ENCODE data around the gene UBE4B.

The UBE4B gene

DNA sequence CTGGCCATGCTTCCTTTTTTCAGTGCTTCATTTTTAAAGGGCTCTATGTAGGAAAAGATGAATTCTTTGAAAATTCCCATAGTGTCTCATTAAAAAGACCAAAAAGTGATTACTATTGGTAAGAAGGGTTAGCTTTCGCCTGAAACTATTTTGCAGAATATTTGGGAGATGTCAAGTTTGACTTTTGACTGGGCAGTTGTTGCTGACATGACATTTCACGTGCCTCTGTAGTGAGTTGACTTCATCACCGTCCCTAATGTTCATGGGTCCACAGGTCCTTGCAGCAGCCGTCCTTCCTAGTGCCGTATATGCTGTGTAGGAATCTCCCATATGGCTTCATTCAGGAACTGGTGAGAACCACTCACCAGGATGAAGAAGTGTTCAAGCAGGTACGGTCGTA is 88.9 kb downstream of the UBE4B start:
- no peak for DNase-seq

DNA sequence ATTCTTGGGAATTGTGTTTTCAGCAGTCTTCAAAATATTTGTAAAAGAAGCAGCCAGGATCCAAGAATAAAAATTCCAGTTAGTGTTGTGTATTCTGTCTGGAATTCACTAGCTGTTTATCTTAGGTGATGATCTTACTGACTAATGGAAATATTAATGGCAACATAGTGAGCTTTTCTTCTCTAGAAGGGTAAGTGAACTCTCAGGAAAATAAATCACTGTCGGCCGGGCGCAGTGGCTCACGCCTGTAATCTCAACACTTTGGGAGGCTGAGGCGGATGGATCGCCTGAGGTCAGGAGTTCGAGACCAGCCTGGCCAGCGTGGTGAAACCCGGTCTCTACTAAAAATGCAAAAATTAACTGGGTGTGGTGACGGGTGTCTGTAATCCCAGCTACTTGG is 90.2 kb downstream of the UBE4B start:
- DNase-seq: no peak

DNA sequence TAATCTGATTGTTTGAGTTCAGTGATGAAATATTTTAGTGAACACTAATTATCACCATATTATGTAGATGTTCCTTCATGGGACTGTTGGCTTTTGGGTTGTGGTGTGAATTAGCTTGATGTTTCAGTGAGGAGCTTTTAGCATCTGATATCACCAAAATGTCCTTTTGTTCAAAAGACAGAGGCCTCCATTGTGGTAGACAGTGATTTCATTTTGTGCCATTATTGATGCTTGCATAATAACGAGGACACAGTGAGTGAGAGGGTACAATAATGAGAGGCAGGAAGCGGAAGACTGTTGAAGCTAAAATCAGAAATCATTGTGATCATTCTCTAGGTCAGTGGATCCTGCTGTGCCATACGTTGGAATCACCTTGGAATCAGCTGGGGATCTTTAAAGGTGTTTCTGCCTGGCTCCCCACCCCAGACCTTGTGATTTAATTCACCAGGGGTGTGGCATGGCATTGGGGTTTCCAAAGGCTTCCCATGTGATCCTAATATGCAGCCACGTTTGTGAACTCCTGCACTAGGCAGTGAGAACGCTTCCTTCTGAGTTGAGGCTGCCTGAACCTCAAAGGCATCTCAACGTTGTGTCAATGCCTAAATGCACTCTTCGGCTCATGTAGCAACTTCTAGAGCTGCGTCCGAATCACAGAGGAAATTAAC is 95.5 kb downstream of the UBE4B start:
- no peak for DNase-seq

DNA sequence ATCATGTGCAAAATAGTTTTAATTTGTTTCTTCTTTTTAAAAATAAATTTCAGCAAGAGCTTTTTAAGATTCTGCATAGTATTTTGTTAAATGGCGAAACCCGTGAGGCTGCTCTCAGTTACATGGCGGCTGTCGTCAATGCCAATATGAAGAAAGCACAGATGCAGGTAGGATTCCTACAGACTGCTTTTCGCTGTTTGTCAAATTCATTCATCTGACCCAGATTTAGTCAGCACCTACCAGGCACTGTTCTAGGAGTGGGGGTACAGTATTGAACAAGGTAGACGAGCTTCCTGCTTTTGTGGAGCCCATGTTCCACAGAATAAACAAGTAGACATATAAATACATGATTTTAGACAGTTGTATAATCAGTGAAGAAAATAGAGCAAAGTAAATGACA is 99.6 kb downstream of the UBE4B start:
- DNase-seq: no peak

DNA sequence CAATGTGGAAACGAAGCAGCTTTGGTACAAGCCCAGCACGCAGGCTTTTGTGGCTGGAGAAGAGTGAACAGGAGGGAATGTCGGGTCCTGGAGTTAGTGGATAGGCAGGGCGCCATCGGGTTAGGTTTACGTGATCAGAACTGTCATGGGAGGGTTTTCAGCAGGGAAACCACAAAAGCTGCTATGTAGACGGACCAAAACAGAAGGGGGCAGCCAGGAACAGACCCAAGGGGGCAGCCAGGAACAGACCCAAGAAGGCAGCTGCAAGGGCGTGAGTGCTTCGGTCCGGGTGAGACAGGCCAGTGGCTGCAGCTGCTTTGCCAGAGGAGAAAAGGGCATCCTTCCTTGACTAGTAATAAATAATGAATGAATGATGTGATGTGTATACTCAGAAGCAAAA is 100.1 kb downstream of the UBE4B start:
- DNase-seq: no peak

DNA sequence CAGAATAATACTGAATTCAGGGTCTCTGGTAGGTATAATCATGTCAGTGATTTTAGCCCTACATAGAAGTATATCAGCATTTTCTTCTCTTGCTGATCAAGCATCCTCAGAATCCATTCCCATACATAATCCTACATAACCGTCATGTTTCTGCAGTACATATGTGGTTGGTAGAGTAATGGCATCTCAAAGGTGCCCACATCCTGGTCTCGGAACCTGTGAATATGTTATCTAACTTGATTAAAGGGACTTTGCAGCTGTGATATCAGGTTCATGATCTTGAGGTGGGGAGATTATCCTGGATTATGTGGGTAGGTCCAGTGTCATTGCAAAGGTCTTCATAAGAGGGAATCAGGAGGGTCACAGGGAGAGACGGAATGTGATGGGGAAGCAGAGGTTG is 108.2 kb downstream of the UBE4B start:
- DNase-seq: no peak

DNA sequence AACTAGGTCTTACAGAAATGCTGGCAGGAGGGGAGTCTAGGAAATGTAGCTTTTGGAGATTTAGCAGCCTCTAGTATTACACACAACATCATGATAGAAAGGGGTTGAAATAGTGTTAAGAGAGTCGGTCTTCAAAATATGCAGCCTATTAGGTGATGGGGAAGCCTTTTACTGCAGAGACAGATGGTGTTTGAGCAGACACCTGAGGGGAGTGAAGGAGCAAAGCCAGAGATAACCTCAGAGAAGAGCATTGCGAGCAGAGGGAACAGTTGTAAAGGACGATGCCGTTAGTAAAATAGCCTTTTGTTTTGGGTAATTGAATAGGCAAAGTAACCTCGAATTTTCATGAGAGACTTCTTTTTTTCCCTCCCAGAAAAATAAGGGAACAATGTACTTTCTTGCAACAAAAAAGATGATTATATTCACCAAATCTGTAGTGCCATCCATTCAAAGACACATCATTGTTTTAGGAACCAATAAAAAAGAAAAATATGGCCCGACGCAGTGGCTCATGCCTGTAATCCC is 111.3 kb downstream of the UBE4B start:
- DNase-seq: no peak

DNA sequence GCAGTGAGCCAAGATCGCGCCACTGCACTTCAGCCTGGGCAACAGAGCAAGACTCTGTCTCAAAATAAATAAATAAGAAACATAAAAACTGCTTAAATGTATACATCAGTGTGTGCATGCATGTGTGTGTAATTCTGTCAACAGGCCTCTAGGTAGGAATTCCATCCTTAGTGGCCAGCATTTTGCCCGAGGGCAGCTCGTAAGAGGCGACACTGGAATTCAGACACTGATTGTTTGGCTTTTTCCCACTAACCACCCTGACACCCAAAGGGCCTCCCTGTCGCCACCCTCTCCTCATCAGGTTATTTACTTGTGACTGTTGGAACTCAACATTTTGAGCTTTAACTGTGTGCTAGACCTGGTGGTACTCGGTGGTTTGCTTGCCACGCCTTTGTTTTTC is 113.6 kb downstream of the UBE4B start:
- DNase-seq: no peak

DNA sequence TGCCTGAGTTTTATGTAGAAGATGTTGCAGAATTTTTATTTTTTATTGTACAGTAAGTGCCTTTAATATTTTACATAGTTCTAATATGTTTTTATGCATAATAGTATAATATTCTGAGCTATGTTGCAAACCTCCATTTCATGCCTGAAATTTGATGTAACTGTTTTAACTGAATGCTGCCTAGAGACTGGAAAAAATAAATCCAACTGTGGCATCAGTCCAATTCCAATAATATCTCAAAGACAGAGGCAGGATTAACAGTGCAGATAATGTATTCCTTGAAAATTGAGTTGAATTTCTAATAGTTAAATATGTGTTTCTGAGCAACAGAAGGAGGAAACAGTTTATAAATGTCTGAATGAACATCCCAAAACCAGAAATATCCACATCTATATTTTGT is 116.5 kb downstream of the UBE4B start:
- DNase-seq: no peak

DNA sequence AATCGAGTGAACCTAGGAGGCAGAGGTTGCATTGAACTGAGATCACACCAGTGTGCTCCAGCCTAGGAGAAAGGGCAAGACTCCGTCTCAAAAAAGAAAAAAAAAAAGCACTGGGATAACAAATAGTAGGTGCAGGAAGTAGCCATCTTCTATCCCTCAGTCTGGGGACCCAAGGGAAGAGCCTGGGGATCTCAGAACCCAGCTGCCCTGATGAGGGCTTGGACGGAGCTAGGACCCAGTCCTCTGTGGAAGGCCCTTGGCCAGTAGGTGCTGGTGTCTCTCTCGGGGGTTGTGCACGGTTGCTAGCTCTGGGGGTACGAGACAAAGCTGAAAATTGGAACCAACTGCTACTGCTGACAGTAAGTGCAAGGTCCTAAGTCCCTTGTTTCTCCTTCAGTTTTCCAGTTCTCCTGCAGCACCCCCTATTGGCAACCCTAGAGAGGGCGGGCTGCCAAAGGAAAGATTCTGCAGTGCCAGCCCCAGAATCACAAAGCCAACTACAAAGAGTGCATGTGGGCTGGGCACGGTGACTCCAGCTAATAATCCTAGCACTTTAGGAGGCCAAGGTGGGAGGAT is 120.0 kb downstream of the UBE4B start:
- no peak for DNase-seq

DNA sequence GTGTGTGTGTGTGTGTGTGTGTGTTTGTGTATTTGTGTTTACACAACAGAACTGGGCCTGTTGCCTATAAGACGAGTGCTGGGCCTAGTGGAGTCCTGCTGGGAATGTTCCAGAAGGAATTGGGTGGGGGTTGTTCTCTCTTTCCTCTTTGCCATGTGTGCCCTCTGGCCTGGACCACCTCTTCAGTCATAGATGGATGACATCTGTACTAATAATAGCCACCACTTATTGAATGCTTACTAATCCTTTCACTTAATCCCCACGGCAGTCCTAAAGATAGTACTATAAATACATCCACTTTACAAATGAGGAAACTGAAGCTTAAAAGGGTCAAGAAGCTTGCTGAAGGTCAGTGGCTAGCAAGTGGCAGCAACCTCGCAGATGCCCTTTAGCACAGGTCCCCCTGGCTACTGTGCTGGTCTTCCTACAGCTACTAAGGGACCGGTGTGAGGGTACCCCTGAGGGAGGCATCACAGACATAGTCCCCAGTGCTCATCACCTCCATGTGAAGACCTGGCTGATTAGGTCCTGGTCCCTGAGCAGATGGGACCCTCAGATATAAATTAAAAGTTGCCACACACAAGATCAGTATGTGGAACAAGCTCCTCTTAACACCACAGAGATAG is 122.4 kb downstream of the UBE4B start:
- peak; percentile 60 for DNase-seq

DNA sequence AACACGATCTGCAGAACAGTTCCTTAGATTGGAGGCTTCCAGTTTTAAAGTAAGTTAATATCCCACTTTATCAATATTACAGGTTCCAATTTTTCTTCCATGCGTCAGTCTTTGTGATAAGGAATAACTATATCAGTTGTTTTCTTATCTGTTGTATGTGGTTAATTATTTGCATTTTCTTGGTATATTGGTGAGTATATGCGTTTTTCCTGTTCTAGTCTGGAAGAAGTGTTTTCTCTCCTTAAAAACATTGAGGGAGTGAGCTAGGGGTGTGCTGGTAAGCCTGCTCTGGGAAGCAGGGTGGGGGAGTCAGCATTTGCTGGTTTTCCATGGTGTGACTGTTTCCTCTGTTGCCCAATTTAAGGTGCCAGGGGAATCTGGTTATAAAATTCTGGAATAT is 127.4 kb downstream of the UBE4B start:
- no peak for DNase-seq

DNA sequence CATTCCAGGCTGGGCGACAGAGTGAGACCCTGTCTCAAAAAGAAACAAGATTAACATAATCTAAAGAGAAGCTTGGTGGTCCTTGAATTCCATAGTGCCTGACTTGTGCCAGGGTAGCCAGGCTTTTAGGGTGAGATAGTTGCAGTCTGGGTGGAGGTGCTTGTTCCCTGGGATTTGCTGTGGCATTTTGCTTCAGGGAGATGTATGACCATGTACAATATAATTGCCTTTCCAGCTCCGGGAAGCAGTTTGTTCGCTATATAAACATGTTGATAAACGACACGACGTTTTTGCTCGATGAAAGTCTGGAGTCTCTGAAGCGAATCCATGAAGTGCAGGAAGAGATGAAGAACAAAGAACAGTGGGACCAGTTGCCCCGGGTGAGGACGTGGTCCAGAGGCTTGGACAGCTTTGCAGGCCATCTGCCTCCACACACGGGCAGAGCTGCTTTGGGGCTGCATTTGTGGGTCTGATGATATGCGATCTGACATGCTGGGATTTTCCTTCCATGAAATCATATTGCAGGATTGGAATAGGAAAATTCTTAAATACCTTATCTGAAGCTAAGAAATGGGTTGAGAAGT is 128.2 kb downstream of the UBE4B start:
- no peak for DNase-seq

DNA sequence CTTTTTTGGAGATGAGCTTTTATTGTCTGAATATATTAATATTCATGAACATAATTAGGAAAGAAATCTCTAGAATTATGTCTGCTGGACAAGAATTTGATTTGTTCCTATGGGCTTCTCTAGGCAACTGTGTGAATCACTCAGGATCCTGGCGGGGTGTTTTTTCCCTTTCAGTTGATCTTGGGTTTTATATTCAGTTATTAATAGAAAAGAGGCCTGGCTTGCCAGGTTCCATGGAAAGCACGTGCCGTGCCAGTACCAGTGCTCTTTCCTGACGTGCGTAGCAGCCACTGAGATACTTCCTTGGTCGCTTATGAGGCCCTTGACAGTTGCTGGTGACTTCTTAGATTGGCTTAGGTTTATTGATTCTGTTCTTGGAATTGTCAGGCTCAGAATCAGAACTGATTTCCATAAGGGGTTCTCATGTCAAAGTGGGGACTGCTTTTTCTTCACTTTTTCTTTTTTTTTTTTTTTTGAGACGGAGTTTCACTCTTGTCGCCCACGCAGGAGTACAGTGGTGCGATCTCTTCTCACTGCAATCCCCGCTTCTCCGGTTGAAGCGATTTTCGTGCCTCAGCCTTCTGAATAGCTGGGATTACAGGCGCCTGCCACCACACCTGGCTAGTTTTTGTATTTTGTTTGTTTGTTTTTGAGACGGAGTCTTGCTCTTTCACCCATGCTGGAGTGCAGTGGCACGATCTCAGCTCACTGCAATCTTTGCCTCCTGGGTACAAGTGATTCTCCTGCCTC is 129.0 kb downstream of the UBE4B start:
- DNase-seq: no peak

DNA sequence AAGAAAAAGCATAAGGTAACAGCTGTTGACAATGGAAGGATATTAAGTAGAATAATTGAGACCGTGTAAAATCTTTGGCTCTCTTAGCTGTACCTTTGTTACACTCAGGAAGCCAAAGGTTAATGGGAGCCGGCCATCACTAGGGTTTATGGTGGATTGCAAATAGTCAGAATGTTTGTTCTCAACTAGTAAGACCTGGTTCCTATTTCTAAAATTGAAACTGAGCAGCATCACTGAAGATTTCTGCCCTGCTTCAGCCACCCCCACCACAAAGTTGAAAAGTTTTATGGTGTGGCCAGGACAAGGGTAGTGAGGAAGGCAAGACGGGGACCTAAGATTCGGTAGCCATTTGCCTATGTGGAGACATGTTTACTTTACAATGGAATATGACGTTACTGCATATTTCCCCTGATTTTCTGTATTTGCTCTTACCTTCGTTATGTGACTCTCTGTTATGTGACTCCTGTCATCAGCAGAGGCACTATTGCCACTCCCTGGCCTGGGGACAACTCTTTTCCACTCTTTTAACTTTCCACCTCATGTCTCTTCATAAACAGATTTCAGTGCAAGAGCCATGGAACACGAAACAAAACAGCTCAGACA is 136.3 kb downstream of the UBE4B start:
- DNase-seq: no peak

DNA sequence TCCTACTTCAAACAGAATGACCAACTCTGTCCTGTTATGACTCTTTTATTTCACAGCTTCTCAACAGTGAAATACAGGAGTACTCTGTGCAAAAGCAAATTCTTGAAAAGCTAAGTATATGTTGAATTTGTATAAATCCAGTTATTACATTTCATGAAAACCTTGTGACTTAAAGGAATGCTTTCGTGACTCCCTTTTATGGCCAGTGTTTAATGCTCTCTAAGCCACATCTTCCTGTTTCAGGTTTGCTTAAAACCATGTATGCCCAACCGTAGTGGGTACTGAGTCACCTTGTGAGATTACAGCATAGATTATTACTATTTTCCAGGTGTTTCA is 137.4 kb downstream of the UBE4B start:
- no peak for DNase-seq

DNA sequence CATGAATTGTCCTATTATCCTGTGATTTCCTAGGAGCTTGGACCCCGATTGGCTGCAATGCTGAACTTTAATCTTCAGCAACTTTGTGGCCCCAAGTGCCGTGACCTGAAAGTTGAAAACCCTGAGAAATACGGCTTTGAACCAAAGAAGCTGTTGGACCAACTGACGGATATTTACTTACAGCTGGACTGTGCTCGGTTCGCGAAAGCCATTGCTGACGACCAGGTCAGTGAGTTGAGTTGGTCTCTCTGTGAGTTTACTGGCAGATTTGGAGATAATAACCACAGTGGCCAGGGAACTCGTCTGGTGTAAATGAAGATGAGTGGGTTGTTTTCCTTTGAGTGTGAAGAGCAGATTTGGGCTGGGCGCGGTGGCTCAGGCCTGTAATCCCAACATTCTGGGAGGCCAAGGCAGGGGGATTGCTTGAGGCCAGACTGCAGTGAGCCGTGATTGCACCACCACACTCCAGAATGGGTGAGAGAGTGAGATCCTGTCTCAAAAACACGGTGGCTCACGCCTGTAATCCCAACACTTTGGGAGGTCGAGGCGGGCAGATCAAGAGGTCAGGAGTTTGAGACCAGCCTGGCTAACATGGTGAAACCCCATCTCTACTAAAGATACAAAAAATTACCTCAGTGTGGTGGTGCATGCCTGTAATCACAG is 138.5 kb downstream of the UBE4B start:
- DNase-seq: no peak

DNA sequence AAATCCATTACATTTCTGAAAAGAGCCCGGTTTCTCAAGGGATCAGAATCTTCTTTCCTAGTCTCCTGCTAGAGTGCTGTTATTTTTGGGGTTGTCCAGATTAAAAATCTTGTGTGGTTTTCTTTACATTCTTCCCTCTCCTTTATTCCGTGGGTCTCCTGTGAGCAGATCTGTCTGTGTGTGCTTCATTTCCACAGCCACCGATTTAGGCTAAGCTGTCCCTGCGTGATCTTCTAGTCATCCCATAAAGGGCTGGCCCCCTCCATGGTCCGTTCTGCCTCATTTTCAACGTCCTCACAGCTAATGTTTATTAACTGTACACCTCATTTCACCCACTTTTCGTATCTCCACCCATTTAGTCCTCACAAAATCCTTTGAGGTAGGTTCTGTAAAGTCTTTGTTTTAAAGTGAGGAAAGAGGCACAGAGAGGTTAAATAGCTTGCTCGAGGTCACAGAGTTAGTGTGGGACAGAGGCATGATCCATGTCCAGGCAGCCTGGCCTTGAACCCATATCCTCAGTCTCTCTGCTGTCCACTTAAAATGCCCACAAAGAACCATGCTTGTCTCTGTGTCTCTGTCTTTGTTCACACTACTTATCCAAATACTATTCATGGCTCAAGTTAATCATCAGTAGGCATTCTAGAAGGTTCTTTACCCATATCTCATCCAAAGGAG is 139.4 kb downstream of the UBE4B start:
- DNase-seq: no peak

DNA sequence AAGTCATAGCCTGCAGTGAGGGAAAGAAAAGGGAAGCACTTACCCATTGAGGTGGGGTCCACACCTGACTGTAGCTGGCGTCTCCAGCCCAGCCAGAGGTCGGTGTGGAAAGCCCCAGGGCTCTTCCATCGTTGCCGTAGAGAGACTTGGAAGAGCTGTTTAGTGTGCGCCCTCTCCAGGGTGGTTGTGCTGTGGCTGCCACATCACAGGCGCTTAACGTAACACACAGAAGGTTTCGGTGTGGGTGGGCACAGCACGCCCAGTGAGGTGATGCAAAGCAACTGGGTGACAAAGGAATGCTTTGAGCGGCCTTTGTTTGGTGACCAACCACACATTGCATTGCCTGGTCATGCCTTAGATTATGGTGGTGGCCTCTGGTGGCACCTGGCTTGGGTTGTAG is 140.8 kb downstream of the UBE4B start:
- no peak for DNase-seq

DNA sequence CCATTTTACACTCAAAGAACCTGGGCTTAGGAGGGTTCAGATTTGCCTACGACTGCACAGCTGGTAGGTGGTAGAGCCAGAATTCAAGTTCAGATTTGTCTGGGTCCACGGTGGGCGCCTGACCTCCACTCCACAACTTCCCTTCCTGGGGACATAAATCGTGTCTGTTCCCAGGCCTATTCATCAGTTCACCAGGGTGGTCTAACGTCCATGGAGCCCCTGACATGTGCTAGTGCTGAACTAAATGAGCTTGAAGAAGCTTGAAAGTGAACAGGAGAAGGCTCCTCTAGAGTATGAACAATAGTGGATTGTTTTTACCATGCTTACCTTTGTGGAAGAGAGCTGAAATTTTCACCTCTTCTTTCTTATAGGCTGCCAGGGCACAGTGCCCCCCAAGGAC is 145.1 kb downstream of the UBE4B start:
- no peak for DNase-seq

DNA sequence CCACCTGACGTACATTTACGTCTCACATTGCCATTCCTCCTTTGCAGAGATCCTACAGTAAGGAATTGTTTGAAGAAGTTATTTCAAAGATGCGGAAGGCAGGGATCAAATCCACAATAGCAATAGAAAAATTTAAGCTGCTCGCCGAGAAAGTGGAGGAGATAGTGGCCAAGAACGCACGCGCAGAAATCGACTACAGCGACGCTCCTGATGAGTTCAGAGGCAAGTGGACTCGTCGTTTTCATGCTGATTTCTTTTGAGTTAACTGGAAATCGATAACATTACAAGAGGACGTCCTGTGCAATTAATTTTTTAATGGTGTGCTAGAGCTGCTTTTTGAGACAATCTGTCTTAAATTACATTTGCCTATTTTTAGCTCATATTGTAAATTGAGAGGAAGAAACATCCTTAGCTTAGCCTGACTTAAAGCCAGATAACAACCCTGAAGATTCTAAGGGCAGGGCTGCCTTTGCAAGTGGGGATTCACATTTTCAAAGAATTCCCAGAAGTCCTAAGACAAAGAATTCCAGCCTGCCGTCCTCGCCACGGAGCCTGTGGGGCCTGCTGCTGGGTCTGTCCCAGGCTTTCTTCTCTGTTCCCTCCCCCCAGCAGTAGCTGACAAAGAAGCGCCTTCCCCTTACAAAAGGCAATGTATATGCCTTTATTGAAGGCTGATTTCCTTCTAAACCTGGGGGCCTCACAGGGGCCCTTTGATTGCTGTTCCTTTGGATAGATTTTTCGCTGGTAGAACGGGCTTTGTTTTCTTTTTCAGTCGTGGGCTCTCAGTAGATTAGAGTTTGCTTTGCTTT is 146.0 kb downstream of the UBE4B start:
- DNase-seq: no peak
